ENCODE results near the gene F10.

The F10 gene

DNA sequence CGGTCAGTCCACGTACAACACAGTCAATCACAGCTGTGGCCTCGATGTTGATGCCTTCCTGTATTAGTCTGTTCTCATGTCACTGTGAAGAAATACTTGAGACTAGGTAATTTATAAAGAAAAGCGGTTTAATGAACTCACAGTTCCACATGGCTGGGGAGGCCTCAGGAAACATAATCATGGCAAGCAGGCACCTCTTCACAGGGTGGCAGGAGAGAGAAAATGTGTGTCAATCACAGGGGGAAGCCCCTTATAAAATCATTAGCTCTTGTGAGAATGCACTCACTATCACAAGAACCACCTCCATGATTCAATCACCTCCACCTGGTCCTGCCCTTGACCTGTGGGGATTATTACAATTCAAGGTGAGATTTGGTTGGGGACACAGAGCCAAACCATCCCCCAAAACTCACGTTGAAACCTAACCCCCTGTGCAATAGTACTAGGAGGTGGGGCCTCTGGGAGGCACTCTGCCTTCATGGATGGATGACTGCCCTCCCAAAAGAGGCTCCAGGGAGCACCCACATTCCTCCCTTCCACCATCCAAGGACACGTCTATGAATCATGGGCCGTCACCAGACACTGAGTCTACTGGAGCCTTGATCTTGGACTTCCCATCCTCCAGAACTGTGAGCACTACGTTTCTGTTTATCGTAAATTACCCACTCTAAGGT lies 33.5 kb downstream of the F10 start:
- H2AK5ac ChIP-seq (ENCODE audit: low read depth, low read length) = no peak overlapping the region
- WGBS, 2 donors (ENCODE audit: extremely low coverage in 2 of 2, insufficient read length in 2 of 2, insufficient replicate concordance in 1 of 2) = no CpG with 5 or more reads among the region's 9 CpGs
- H2BK12ac ChIP-seq (ENCODE audit: low read length) = no peak overlapping the region
- no peak overlapping the region for H2BK120ac ChIP-seq (ENCODE audit: low read depth, low read length)
- H3K27me3 ChIP-seq (ENCODE audit: control insufficient read depth in 3 of 3, insufficient read depth in 3 of 3, low read depth in 1 of 3, low read length in 3 of 3) = peaks cover 0 to 37% (median 20%) of the 10 kb centered on the region in 3 experiments
- no peak overlapping the region for H3K27ac ChIP-seq (replicated peaks; ENCODE audit: low read length)
- no peak overlapping the region for H3K4me2 ChIP-seq (ENCODE audit: insufficient read depth, low read length, poor library complexity, severe bottlenecking)
- no peaks in the 10 kb centered on the region for H3K79me1 ChIP-seq (ENCODE audit: low read depth, low read length)
- no peak overlapping the region for H3K23ac ChIP-seq (ENCODE audit: low read depth, low read length, poor library complexity)
- H3K18ac ChIP-seq (ENCODE audit: low read length) = no peak overlapping the region
- peaks cover 18 to 29% of the 10 kb centered on the region in 2 donors for H3K4me1 ChIP-seq (ENCODE audit: control insufficient read depth in 2 of 2, insufficient read depth in 1 of 2, low read depth in 1 of 2, low read length in 2 of 2)
- no peak for DNase-seq (ENCODE audit: low spot score)
- no peak overlapping the region for H2BK15ac ChIP-seq (ENCODE audit: low read length)
- H3K14ac ChIP-seq (ENCODE audit: low read length) = no peak overlapping the region
- no peak overlapping the region for H3K4me3 ChIP-seq (ENCODE audit: low read length in 2 of 2)
- no peaks in the 10 kb centered on the region for H3K36me3 ChIP-seq (replicated peaks in 1 of 2; ENCODE audit: control insufficient read depth in 2 of 2, insufficient read depth in 2 of 2, low read length in 2 of 2)
- no peak overlapping the region for H4K8ac ChIP-seq (ENCODE audit: low read depth, low read length)
- H2BK5ac ChIP-seq (ENCODE audit: low read length) = no peak overlapping the region
- H3K9ac ChIP-seq (ENCODE audit: low read depth, low read length, poor library complexity) = no peak overlapping the region
- no peak overlapping the region for H3K4ac ChIP-seq (ENCODE audit: low read length)
- H2AFZ ChIP-seq (ENCODE audit: low read length) = no peak overlapping the region
- H3K9me3 ChIP-seq (replicated peaks in 1 of 2; ENCODE audit: control insufficient read depth in 2 of 2, insufficient read depth in 1 of 2, low read depth in 1 of 2, low read length in 2 of 2) = peaks cover 0 to 3% of the 10 kb centered on the region in 2 donors
- no peak overlapping the region for H4K91ac ChIP-seq (ENCODE audit: low read depth, low read length, poor library complexity)

DNA sequence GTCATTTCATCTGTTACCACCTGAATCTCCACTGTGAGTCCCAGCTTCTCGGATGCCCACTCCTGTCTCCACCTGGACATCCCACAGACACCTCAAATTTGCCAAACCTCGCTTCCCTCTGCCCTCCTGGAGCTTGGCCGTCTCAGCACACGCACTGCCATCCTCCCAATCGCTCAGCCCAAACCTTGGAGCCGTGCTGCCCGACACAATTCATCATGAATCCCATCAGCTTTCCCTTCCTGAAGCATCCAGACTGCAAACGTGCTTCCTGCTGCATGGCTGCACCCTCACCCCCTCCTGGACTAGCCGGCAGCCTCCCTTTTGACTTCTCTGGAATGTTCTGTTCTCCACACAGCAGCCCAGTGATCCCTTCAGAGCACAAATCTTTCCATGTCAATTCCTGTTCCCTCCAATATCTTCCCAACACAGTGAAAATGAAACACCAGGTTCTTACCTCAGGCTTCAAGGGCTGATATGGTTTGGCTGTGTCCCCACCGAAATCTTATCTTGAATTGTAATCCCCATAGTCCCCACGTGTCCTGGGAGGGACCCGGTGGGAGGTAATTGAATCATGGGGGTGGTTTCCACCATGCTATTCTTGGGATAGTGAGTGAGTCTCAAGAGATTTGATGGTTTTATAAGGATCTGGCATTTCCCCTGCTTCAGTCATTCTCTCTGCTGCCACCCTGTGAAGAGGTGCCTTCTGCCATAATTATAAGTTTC lies 34.8 kb downstream of the F10 start:
- no peak overlapping the region for H2BK15ac ChIP-seq (ENCODE audit: low read length)
- WGBS, 2 donors (ENCODE audit: extremely low coverage in 2 of 2, insufficient read length in 2 of 2, insufficient replicate concordance in 1 of 2) = no CpG with 5 or more reads among the region's 12 CpGs
- no peak overlapping the region for H3K4me3 ChIP-seq (ENCODE audit: low read length in 2 of 2)
- H3K79me1 ChIP-seq (ENCODE audit: low read depth, low read length) = no peaks in the 10 kb centered on the region
- H2BK120ac ChIP-seq (ENCODE audit: low read depth, low read length) = no peak overlapping the region
- H3K18ac ChIP-seq (ENCODE audit: low read length) = peak overlapping the region; percentile 87
- no peak overlapping the region for H3K27ac ChIP-seq (replicated peaks; ENCODE audit: low read length)
- no peak overlapping the region for H3K4me2 ChIP-seq (ENCODE audit: insufficient read depth, low read length, poor library complexity, severe bottlenecking)
- H2AK5ac ChIP-seq (ENCODE audit: low read depth, low read length) = peak overlapping the region; percentile 88
- no peak overlapping the region for H2AFZ ChIP-seq (ENCODE audit: low read length)
- H3K23ac ChIP-seq (ENCODE audit: low read depth, low read length, poor library complexity) = peak overlapping the region; percentile 80
- H3K27me3 ChIP-seq (ENCODE audit: control insufficient read depth in 3 of 3, insufficient read depth in 3 of 3, low read depth in 1 of 3, low read length in 3 of 3) = peaks cover 0 to 33% (median 13%) of the 10 kb centered on the region in 3 experiments
- H3K14ac ChIP-seq (ENCODE audit: low read length) = no peak overlapping the region
- peak overlapping the region; percentile 93 for H3K4ac ChIP-seq (ENCODE audit: low read length)
- peaks cover 21 to 31% of the 10 kb centered on the region in 2 donors for H3K4me1 ChIP-seq (ENCODE audit: control insufficient read depth in 2 of 2, insufficient read depth in 1 of 2, low read depth in 1 of 2, low read length in 2 of 2)
- H3K36me3 ChIP-seq (replicated peaks in 1 of 2; ENCODE audit: control insufficient read depth in 2 of 2, insufficient read depth in 2 of 2, low read length in 2 of 2) = no peaks in the 10 kb centered on the region
- H2BK12ac ChIP-seq (ENCODE audit: low read length) = no peak overlapping the region
- H4K91ac ChIP-seq (ENCODE audit: low read depth, low read length, poor library complexity) = no peak overlapping the region
- peak overlapping the region; percentile 65 for H4K8ac ChIP-seq (ENCODE audit: low read depth, low read length)
- H2BK5ac ChIP-seq (ENCODE audit: low read length) = no peak overlapping the region
- H3K9me3 ChIP-seq (replicated peaks in 1 of 2; ENCODE audit: control insufficient read depth in 2 of 2, insufficient read depth in 1 of 2, low read depth in 1 of 2, low read length in 2 of 2) = peaks cover 0 to 3% of the 10 kb centered on the region in 2 donors
- DNase-seq (ENCODE audit: low spot score) = no peak
- no peak overlapping the region for H3K9ac ChIP-seq (ENCODE audit: low read depth, low read length, poor library complexity)

DNA sequence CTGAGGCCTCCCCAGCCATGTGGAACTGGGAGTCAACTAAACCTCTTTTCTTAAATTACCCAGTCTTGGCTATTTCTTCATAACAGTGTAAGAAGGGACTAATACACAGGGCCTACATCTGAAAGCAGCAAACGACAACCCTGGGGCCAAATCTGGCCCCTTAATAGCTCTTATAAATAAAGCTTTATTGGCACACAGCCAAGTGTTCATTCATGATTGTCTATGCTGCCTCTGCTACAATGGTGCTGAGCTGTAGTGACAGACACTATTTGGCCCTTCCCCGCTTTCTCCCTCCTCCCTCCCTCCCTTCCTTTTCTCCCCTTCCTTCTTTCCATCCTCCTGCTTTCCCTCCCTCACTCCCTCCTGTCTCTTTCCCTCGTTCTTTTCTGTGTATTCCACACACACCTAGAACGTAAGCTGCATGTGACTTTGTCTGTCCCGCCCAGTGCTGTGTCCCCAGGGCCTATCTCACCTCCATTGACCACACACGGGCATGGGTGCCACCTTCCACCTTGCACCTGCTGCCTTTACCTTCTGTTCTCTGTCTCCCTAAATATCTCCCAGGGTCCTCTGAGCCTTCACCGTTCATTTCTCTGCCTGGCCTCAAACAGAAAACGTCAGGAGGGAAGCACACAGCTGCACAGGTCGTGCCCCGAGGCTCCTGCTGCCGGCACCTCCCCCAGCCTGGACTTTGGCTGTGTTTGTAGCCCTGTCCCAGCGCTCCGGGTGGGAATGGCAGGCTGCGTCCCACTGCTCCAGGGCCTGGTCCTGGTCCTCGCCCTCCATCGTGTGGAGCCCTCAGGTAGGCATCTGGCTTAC lies 35.5 kb downstream of the F10 start, which contains the start of gene PROZ:
TSS of gene PROZ (plus strand) at position 720 of the 819 bp plus-strand sequence. CDS start at position 733, 13 bp downstream.
- peaks cover 1% of the 10 kb centered on the region for H3K79me1 ChIP-seq (ENCODE audit: low read depth, low read length)
- H3K4me2 ChIP-seq (ENCODE audit: insufficient read depth, low read length, poor library complexity, severe bottlenecking) = no peak within 1 kb of the TSS
- H3K27me3 ChIP-seq (ENCODE audit: control insufficient read depth in 3 of 3, insufficient read depth in 3 of 3, low read depth in 1 of 3, low read length in 3 of 3) = peaks cover 0 to 27% (median 7%) of the 10 kb centered on the region in 3 experiments
- no peak within 1 kb of the TSS for H3K4ac ChIP-seq (ENCODE audit: low read length)
- H3K9me3 ChIP-seq (replicated peaks in 1 of 2; ENCODE audit: control insufficient read depth in 2 of 2, insufficient read depth in 1 of 2, low read depth in 1 of 2, low read length in 2 of 2) = peaks cover 0 to 3% of the 10 kb centered on the region in 2 donors
- WGBS, 2 donors (ENCODE audit: extremely low coverage in 2 of 2, insufficient read length in 2 of 2, insufficient replicate concordance in 1 of 2) = no CpG with 5 or more reads among the region's 16 CpGs
- DNase-seq (ENCODE audit: low spot score) = no peak
- H3K18ac ChIP-seq (ENCODE audit: low read length) = peak within 1 kb of the TSS; percentile 89
- no peak within 1 kb of the TSS for H3K4me3 ChIP-seq (ENCODE audit: low read length in 2 of 2)
- H3K14ac ChIP-seq (ENCODE audit: low read length) = no peak within 1 kb of the TSS
- peak within 1 kb of the TSS; percentile 64 for H4K91ac ChIP-seq (ENCODE audit: low read depth, low read length, poor library complexity)
- no peak within 1 kb of the TSS for H2AFZ ChIP-seq (ENCODE audit: low read length)
- H2BK120ac ChIP-seq (ENCODE audit: low read depth, low read length) = no peak within 1 kb of the TSS
- peak within 1 kb of the TSS; percentile 52 for H2BK15ac ChIP-seq (ENCODE audit: low read length)
- H2BK12ac ChIP-seq (ENCODE audit: low read length) = peak within 1 kb of the TSS; percentile 84
- peak within 1 kb of the TSS; percentile 90 for H2AK5ac ChIP-seq (ENCODE audit: low read depth, low read length)
- H3K23ac ChIP-seq (ENCODE audit: low read depth, low read length, poor library complexity) = no peak within 1 kb of the TSS
- peak within 1 kb of the TSS; percentile 43 for H4K8ac ChIP-seq (ENCODE audit: low read depth, low read length)
- no peak within 1 kb of the TSS for H3K27ac ChIP-seq (replicated peaks; ENCODE audit: low read length)
- peak within 1 kb of the TSS; percentile 63 for H3K9ac ChIP-seq (ENCODE audit: low read depth, low read length, poor library complexity)
- H2BK5ac ChIP-seq (ENCODE audit: low read length) = peak within 1 kb of the TSS; percentile 62
- peaks cover 17 to 26% of the 10 kb centered on the region in 2 donors for H3K4me1 ChIP-seq (ENCODE audit: control insufficient read depth in 2 of 2, insufficient read depth in 1 of 2, low read depth in 1 of 2, low read length in 2 of 2)
- H3K36me3 ChIP-seq (replicated peaks in 1 of 2; ENCODE audit: control insufficient read depth in 2 of 2, insufficient read depth in 2 of 2, low read length in 2 of 2) = no peaks in the 10 kb centered on the region
